Panc1 (cell line): ENCODE data around the gene DNAJB13. TPM values are rescaled to one million over a fixed set of nuclear protein-coding genes. Genes with fewer than 3 reads are reported as not detected.

ENCODE experiments used
- ATAC-seq: fragments of 200-7000 bp; cut with Tn5 transposase; 2 replicates; pipeline ENCODE4 v1.9.1; 2020; ENCODE audit warnings: mild to moderate bottlenecking, moderate library complexity
- BruUV-seq: library from RNA; stranded (reverse); fragments of 400-500 nt; replicated peaks from 2 replicates; lab custom pipeline; 2021; lab: Mats Ljungman, UMichigan
- CTCF ChIA-PET: fragments of 300-600 bp; sonication (Branson Sonifier 250); formaldehyde crosslinking; loops from one replicate; lab custom pipeline; 2022; ENCODE audit warnings: antibody characterized with exemption; lab: Charles Lee
- POLR2A ChIA-PET: fragments of 300-600 bp; sonication (Branson Sonifier 250); formaldehyde crosslinking; loops from one replicate; lab custom pipeline; 2022; ENCODE audit warnings: antibody characterized with exemption; lab: Charles Lee
- DNase-seq: peaks from one replicate; pipeline ENCODE4 v3.0.0-alpha.2; 2010; ENCODE audit warnings: low read depth, low spot score
- H3K27ac ChIP-seq: 2 replicates; pipeline ENCODE4 v1.5.1; 2011; ENCODE audit warnings: mild to moderate bottlenecking, low read length, inconsistent platforms
- H3K27me3 ChIP-seq: fragments of 200-500 bp; sonication (Bioruptor generic); 2 replicates; pipeline ENCODE4 v1.6.0; 2014; ENCODE audit warnings: low read length, inconsistent platforms; ENCODE audit not compliant: control insufficient read depth, insufficient read depth
- H3K36me3 ChIP-seq: fragments of 200-500 bp; sonication (Bioruptor generic); 2 replicates; pipeline ENCODE4 v1.5.1; 2014; ENCODE audit warnings: inconsistent platforms, mild to moderate bottlenecking, low read length, moderate library complexity; ENCODE audit not compliant: control insufficient read depth, insufficient read depth
- H3K4me1 ChIP-seq: 2 replicates; pipeline ENCODE4 v1.5.1; 2011; ENCODE audit warnings: inconsistent platforms, mild to moderate bottlenecking, low read length, moderate library complexity; ENCODE audit not compliant: control insufficient read depth, insufficient read depth
- H3K4me3 ChIP-seq, 2 experiments: 2 replicates each; pipeline ENCODE4 v1.5.1; 2011 to 2012; ENCODE audit warnings: low read depth in 2 of 2, low read length in 2 of 2, mild to moderate bottlenecking in 2 of 2, inconsistent platforms in 1 of 2, moderate library complexity in 1 of 2
- H3K9me3 ChIP-seq: fragments of 200-500 bp; sonication (Bioruptor generic); 2 replicates; pipeline ENCODE4 v1.5.1; 2014; ENCODE audit warnings: low read depth, mild to moderate bottlenecking, inconsistent platforms, low read length, moderate library complexity; ENCODE audit not compliant: control insufficient read depth, insufficient read depth
- CTCF ChIP-seq: fragments of 450-650 bp; IDR thresholded peaks from 2 replicates; pipeline ENCODE4 v1.5.1; 2017; ENCODE audit warnings: mild to moderate bottlenecking
- POLR2AphosphoS5 ChIP-seq: IDR thresholded peaks from 2 replicates; pipeline ENCODE4 v1.6.1; 2012; ENCODE audit warnings: mild to moderate bottlenecking, low read depth, low read length, moderate library complexity
- REST ChIP-seq, 2 experiments: IDR thresholded peaks; 2 replicates each; pipeline ENCODE4 v1.6.1; 2011 to 2012; ENCODE audit warnings: low read depth in 2 of 2, control low read depth in 1 of 2, low read length in 1 of 2, mild to moderate bottlenecking in 1 of 2, moderate library complexity in 1 of 2; ENCODE audit not compliant: insufficient read depth in 1 of 2
- SIN3A ChIP-seq: IDR thresholded peaks from 2 replicates; pipeline ENCODE4 v1.6.1; 2012; ENCODE audit warnings: low read depth, mild to moderate bottlenecking, low read length, moderate library complexity, borderline replicate concordance; ENCODE audit not compliant: insufficient read depth
- TCF7L2 ChIP-seq: IDR thresholded peaks from 2 replicates; pipeline ENCODE4 v1.6.1; 2011; ENCODE audit warnings: mild to moderate bottlenecking, low read depth, low read length, inconsistent platforms
- in situ Hi-C: cut with HindIII; loops from 2 replicates; pipeline ENCODE4 v1.10.0; 2016; ENCODE audit warnings: low sequenced_read_pairs, low pct_unique_long_range_greater_than_20kb
- intact Hi-C: fragments of 100-400 bp; cut with micrococcal nuclease; formaldehyde crosslinking; loops from one replicate; pipeline ENCODE4 v1.10.0; 2022; ENCODE audit not compliant: unreplicated experiment
- total RNA-seq: library from RNA; stranded (reverse); gene quantifications from one replicate; pipeline ENCODE4 v1.2.1, GENCODE V29; 2021; ENCODE audit not compliant: unreplicated experiment

Gene DNAJB13
- total RNA-seq, 1 experiment from 2014 or later, result not detected

GRCh38 chr11:73962101-73962705 is 11.4 kb downstream of the DNAJB13 start:
- Histone ChIP-seq H3K27me3 (no peaks in the 10 kb centered on the region), H3K27ac (no peak overlapping the region), H3K4me1 (peaks cover 9% of the 10 kb centered on the region), H3K36me3 (no peaks in the 10 kb centered on the region), H3K9me3 (no peaks in the 10 kb centered on the region), H3K4me3 (no peak overlapping the region)
- TF ChIP-seq SIN3A (no peak), POLR2AphosphoS5 (no peak), REST (IDR thresholded peaks at IDR 0.05; ENCODE audit: insufficient read depth in 1 of 2, low read depth in 2 of 2, low read length in 1 of 2) (no peak), CTCF (no peak), TCF7L2 (no peak)
- ChIA-PET POLR2A (no interaction called here), CTCF (no interaction called here)
- ATAC-seq, result no peak
- intact Hi-C loops, result loop anchor here (10.0 kb wide), 1 partner anchor 133 kb away; no protein-coding TSS in a partner anchor
- no TSS peak for BruUV-seq
- in situ Hi-C loops, result no loop called here
- no peak for DNase-seq

- H3K36me3 ChIP-seq, result no peaks in the 10 kb centered on the region
- H3K9me3 ChIP-seq, result no peaks in the 10 kb centered on the region
- intact Hi-C loops (loop anchor here (10.0 kb wide), 1 partner anchor 131 kb away; no protein-coding TSS in a partner anchor), in situ Hi-C loops (no loop called here)
- H3K4me3 ChIP-seq, result no peak overlapping the region
- peaks cover 9% of the 10 kb centered on the region for H3K4me1 ChIP-seq
- no peak for DNase-seq
- H3K27me3 ChIP-seq, result no peaks in the 10 kb centered on the region
- ChIA-PET POLR2A (no interaction called here), CTCF (interaction anchor here (0.6 to 1.2 kb wide), 4 partner anchors 32 to 292 kb away, joined by 3 to 6 read pairs (median 4); partner anchors contain the start of gene C2CD3)
- 0 out of 2 replicates have a peak overlapping the region, but pooled peaks have one; percentile 8 for H3K27ac ChIP-seq
- no TSS peak for BruUV-seq
- ATAC-seq, result no peak
- TF ChIP-seq CTCF (no peak), TCF7L2 (no peak), POLR2AphosphoS5 (no peak), REST (IDR thresholded peaks at IDR 0.05; ENCODE audit: insufficient read depth in 1 of 2, low read depth in 2 of 2, low read length in 1 of 2) (no peak), SIN3A (no peak)
Measured at GRCh38 chr11:73963861-73964260, 13.0 kb downstream of the DNAJB13 start.
